Measurements from ENCODE around the gene KCNK7.
"Not testable (repeated sequence)": the region's sequence is repeated elsewhere in the genome, so short reads cannot be mapped to it uniquely, and the experiment has no call there.

Gene KCNK7

DNA sequence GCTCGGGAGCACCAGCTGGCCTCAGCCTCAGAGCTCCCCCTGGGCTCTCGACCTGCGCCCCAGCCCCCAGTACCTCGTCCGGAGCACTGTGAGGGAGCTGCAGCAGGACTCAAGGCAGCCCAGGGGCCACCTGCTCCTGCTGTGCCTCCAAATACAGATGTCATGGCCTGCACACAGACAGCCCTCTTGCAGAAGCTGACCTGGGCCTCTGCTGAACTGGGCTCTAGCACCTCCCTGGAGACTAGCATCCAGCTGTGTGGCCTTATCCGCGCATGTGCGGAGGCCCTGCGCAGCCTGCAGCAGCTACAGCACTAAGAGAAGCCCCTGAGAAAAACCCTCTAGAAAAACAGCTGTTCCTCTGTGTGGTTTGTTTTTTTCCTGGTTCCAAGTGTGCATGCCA lies 24.2 kb downstream of the KCNK7 start:
- no peak for DNase-seq

GRCh38 chr11:65569973-65570918 lies 25.4 kb downstream of the KCNK7 start, which contains the start of gene ZNRD2:
ZNRD2 (plus strand) TSS chr11:65570477; CDS start chr11:65570492, 15 bp downstream.
- DNase-seq = peak; percentile 98

DNA sequence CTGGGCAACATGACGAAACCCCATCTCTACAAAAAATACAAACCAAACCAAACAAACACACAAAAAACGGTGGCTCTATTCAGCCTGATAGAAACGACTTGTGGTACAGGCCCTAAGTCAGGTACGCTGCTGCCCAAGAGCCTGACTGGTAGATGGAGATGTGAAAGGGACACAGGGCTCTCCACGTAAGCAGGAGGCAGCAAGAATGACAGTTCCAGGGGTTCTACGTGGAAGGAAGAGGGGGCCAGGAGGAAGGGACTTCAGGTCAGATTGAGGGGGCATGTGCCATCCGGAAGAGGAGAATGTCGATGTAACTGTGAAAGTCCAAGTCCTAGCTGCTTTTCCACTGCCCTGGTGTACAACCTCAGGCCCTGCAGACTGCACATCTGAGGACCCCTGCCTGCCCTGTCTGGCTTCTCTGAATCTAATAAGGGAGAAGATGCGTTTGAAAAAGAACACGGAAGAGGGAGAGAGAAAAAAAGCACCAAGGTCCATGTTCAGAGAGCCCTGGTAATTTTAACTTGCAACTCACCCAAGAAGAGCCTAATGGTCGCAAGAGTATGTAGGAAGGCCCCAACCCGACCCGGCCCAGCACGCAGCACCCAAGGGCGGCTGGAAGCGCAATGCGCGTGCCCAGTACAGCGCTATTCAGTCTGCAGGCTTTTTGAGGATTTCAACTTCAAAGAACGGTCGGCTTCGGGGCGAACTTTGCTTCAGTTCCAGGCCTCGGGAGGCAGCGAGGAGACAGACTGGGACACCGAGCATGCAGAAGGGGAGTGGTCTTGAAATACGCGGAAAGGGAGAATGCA lies 26.2 kb downstream of the KCNK7 start:
- no peak for DNase-seq

- DNase-seq = no peak
Observed at GRCh38 chr11:65565624-65566453, 29.8 kb downstream of the KCNK7 start.

DNA sequence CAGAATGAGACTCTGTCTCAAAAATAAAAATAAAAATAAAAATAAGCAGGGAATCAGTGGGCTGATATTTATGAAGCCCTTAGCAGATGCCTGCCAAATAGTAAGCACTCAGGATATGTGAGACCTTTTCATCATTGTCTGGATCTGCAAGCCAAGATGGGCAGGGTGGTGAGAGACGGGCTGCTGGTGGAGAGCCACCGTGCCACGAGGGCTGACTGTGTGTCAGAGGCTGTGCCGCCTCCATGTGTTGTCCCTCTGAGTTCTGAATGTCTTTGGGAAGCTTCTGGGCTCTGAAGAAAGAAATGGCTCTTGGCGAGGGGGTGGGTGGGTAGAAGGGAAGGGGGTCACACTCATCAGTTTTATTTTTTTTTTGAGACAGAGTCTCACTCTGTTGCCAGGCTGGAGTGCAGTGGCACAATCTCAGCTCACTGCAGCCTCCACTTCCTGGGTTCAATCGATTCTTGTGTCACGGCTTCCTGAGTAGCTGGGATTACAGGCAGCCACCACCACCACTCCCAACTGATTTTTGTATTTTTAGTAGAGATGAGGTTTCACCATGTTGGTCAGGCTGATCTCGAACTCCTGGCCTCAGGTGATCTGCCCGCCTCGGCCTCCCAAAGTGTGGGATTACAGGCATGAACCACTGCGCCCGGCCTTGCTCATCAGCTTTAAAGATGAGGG lies 30.6 kb downstream of the KCNK7 start:
- not testable (repeated sequence) for DNase-seq

DNA sequence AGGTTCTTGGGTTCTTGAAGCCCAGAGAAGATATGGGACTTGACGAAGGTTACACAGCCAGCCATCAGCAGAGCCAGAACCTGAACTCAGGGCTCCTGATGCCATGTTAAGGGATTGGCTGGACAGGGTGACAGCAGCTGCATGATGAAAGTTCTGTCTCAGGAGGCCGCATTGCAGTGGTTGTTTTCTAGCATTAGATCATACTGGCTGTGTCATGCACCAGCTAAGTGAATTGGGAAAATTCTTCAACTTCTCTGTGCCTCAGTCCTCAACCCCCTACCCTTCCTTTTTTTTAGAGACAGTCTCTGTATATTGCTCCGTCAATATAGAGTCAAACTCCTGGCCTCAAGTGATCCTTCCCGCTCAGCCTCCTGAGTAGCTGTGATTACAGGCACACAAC lies 32.0 kb downstream of the KCNK7 start:
- no peak for DNase-seq

DNA sequence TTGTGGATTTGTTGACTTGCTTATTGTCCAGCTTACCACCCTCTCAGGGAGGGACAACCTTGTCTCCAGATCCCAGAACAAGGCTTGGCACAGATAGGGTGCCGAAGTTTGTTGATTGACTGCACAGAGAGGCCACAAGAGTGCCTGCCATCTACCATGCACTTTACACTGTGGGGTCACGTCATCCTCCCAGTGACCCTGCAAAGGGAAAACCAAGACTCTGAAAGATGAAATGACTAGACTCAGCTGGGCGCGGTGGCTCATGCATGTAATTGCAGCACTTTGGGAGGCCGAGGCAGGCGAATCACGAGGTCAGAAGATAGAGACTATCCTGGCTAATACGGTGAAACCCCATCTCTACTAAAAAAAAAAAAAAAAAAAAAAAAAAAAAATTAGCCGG lies 32.8 kb downstream of the KCNK7 start:
- no peak for DNase-seq

DNA sequence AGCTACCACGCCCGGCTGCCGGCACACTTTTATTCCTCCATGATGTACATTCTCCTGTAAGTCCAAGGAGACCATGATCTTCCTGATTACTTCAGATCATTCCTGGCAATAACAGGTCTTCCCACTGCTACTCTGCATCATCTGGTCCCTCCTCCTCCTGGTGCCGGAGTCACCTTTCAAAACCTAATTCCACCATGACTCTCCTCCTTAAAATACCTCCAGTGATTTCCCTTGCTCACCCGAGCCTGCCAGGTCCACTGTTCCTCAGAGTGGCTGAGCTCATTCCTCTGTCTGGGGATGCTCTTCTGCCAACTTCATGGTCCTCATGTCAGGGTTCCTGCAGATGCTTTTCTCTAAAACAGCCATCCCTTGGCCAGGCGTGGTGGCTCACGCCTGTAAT lies 33.6 kb downstream of the KCNK7 start:
- no peak for DNase-seq

GRCh38 chr11:65560555-65561418 lies 34.8 kb downstream of the KCNK7 start:
- no peak for DNase-seq

- DNase-seq = no peak
Observed at GRCh38 chr11:65559951-65560537, 35.6 kb downstream of the KCNK7 start.

DNA sequence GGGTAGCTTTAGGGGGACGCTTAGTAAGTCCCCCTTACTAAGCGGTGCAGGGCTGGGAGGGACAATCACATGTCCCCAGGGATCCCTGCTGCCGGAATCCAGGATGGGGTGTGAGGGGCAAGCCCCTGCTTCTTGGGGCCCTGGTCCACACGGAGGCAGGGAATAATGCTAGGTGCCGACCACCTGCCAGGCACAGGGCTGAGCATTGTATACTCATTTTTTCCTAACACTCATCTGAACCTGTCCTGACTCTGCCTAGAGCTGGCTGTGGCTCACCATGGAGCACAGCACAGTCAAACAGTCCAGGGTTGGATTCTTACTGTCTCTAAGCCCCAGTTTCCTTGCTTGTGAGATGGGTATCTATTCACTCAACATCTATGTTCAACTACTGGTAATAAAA lies 36.1 kb downstream of the KCNK7 start:
- no peak for DNase-seq

GRCh38 chr11:65558930-65559509 lies 36.6 kb downstream of the KCNK7 start:
- DNase-seq = no peak

DNA sequence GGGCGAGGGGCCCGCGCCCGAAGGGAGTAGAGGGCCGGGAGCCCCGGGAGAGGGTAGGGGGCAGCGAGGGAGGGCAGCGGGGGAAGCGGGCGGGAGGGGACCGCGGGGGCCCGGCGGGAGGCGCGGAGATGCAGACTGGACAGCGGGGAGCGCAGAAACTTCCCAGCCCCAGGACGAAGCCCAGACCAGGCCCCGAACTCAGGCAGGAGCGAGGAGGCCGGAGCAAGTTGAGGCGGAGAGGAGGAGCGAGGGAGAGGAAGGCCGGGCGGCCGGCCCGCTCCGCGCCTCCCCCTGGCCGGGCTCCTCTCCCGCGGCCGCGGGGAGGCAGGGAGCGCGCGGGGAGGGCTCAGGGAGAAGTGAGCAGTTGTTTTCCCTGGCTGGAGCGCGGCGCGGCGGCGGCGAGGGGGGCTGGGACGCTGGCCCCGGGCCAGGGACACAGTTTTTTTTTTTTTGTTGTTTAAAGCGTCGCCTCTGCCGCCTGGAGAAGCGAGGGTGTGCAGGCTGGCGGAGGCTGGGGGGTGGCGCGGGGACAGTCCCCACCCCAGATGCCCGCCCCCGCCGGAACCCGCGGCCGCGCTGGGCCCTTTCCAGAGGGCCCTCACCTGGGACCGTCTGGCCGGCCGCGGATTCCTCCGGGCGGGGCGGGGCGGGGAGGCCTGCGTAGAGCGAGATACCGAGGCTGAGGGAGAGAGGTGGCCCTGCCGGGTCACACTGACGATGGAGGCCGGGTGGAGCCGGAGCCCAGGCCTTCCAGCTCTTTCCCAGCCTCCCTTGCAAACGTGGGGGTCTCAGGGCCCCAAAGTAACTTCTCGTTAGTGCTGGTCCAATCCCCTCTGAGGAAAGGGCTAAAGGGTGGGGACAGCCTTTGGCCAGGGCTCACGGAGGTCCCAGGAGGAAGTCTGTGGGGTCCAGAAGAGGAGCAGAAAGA lies 37.3 kb downstream of the KCNK7 start, which contains the start of gene LTBP3:
TSS of gene LTBP3 (minus strand) at position 358 of the 928 bp plus-strand sequence. CDS start 400 bp downstream, outside the sequence.
- DNase-seq = peak; percentile 57

- no peak for DNase-seq
Observed at GRCh38 chr11:65557280-65558001, 38.2 kb downstream of the KCNK7 start.

DNA sequence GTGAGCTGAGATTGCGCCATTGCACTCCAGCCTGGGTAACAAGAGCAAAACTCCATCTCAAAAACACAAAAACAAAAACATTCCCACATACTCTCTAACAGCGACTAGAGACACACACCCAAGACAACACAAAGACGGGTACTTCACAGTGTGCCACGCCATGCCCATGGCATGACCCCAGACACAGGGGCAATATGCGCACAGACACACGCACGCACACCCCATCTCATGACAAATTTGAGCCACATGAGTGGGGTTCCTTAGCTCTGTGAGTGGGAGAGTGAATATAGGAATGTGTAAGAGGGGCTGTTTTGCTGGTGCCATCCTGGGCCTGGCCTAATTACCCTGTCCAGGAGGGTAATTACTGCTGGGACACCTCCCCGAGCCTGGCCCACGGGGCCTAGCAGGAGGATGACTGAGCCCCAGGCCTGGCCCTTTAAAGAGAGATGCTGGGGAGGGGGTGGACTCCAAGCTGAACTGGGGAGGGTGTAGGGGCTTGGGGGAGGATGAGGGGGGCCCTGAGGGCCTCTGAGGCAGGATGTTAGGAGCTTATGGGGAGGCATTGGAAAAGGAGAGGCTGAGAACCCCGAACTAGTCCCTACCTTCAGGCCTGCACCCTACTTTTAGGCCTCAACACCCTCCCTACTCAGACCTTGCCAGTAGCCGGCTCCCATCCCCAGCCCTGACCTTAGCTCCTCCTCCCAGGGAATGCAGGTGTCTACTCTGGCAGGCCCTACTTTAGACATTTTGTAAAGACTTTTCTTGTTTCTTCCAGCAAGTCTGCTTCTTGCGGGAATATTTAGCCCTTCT lies 38.9 kb downstream of the KCNK7 start:
- DNase-seq = no peak

DNA sequence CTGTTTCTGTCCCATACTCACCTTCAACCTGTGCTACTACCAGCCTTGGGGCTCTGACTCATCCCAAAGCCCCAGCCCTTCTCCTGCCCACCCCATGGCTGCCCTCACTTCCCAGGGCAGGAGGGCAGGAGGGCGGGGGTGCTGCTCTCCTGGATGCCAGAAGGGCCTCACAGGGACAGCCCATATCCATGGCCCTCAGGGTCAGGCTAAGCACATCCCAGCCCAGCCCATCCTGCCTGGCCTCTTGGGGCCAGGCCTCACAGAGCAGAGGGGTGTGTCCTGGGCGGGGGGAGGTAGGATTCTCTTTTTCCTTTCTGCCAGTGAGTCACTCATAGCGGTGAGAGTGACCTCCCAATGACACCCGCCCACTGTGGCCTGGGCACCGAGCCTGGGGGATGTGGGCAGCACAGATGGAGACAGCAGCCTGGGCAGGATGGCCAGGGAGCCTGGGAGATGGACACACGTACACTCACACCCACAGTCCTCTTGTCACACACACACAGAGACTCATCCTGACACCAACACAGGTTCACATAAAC lies 39.8 kb downstream of the KCNK7 start:
- no peak for DNase-seq

DNA sequence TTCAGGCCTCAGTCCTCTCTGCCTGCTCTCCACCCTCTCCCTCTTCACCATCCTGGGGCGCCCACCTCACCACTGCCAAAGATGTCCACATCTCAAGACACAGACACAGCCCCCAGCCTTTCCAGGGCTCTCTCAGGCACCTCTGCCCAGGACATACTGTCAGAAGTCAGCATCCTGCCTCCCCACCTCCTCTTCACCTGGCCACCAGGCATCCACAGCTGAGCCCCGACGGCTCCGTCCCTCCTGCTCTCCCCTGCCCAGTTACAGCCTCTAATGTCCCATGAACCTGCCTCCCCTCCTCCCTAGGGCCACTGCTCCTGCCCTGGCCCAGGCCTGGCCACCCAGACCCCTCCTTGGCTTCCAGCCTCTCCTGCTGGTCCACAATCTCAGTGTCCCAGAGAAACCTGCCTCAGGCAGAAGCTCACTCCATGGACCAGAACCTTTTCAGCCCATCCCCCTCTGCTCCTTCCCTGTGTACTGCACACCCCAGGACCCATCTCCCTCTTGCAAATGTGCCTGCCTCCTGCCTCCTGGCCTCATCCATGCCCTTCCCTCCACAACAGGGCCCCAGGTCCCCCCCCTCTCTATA lies 40.7 kb downstream of the KCNK7 start:
- DNase-seq = no peak

All from NCI-H1105 (cell line).